ENCODE data around the gene PLA2G4D.

Gene PLA2G4D

DNA sequence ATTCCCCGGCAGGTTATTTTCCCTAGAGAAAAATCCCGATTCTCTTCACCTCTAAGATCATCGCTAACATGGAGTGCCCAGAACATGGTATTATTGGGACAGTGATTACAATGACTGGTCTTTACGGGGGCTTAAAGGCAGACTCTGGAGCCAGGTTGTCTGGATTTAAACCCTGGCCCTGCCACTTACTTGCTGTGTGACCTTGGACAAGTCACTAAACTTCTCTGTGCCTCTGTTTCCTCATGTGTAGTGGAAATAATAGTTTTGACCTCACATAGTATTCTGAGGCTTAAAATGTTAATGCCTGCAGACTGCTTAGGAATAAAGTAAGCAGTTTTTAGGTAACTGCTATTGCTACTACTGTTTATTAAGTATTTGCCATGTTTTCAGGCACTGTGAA, 4.4 kb downstream of the PLA2G4D start:
- no peak for DNase-seq (ENCODE audit: low spot score)

DNA sequence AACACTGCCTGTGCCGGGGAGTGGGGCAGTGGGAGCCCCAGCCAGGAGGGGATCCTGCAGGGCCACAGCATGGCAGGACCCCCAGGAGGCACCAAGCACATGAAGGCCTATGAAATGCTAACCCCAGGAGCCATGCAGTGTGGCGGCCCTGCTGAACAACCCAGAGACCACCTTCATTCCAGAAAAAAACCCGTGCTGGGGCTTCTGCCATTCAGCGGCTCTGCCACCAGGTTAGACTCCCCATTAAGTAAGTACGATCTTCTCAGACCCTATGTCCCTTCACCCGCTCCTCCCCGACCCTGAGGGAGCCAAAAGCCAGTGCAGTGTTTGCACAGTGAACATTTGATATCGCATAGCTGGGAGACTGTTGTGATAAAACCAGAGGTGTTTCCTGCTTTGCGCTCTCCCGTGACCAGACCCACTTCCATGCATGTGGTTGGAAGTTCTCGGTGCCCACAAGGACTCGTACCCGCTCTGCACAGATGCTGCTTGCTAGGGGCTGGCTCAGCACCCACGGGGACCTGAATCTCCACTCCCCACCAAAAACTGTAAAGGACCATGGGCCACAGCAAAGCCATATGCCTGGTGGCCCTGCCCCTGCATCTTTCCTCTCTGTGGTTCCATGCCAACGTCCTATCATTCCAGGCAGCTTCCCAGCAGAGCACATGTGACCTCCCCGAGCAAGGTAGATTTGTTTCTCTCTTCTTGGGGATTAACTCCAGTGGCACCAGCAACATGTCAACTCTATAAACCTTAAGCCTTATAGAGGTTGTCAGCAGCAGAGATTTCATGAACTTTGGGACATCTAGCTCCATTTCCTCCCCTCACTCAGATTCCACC, 5.3 kb downstream of the PLA2G4D start:
- no peak for DNase-seq (ENCODE audit: low spot score)

GRCh38 chr15:42087926-42088800, 6.2 kb downstream of the PLA2G4D start:
- no peak for DNase-seq (ENCODE audit: low spot score)

DNA sequence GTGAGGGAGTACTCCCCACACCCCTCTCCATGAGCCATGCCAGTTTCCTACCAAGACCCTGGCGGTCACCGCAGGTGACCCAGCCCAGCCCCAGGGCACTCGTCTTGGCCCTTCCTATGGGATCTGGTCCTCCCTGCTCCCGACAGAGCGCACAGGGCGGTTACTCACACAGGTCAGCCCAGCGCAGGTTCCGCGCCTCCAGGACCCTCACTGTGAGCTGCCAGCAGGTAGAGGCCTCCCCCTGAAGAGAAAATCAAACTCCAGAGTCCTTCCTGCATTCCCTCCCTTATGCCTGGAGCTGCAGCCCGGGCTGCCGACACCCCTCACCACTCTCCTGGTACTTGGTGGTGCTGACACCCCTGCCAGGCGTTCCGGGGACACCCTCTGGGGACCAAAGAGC, 6.9 kb downstream of the PLA2G4D start:
- DNase-seq (ENCODE audit: low spot score), result no peak

DNA sequence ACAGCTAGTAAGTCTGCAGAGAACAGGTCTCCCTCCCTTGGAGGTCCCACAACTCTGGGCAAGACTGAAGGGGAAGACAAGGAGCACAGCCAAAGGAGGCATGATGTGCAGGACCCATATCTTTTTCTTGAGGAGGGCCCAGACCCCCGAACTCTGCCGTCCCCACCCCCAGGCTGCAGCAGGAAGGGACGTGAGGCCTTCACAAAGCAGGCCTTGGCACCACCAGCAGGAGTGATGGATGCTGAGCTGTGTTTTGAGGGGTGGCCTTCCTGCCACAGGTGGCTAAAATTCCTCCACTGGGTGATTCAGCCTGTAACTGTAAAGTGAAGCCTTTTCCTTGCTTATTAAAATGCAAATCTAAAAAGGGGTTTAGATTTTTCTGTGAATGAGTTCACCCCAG, 8.6 kb downstream of the PLA2G4D start:
- no peak for DNase-seq (ENCODE audit: low spot score)

GRCh38 chr15:42085236-42085605, 9.1 kb downstream of the PLA2G4D start:
- no peak for DNase-seq (ENCODE audit: low spot score)

DNA sequence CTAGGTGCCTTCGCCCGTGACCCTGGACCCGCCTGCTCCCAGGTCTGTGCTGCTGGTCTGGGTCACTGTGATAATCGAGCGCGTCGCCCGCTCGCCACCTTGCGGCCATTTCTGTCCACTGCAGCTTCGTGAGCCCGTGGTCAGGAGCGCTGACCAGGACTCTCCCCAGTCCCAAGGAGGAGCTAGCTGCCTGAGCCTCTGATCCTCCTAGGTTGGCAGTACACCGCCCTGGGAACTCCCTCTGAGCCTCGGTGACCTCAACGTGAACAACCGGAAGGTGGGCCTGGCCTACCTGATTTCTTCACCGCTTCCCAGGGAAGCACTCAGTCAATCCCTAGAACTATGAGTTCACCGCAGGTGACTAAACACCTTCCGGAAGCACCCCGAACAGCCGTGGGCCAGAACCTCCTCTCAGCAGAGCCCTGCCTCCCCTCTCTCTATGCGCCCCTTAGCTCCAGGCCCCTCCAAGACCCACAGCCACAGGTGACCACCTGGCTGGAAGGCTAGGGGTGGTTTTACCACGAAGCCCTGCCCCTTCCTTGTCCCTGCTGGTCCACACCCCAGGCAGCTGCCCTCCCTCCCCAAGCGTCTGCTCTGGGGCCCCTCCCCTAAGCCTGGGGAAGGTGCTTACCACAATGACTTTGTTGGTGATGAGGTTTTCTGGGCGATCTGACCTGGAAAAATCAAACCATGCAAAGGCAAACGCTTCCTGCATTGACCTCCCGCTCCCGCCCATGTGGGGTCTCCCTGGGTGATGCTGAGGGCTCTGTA, 9.7 kb downstream of the PLA2G4D start:
- peak; percentile 34 for DNase-seq (ENCODE audit: low spot score)

DNA sequence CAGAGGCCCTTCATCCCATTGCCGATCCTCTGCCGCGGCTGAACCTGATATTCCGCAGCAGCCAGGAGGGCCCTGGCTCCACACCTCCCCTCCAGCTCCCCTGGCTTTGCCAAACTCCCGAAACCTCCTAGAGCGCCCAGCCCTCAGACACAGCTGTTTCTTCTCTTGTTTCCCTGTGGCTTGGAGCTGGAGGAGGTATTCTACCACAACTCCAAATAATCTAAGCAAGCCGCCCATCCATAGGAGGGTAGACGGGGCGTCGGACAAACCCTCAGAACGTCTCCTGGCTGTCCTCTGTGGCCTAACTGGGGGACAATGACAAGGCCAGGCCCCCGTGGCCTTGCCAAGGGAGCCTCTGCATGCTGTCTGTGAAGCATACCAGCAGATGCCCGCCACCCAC, 10.4 kb downstream of the PLA2G4D start:
- no peak for DNase-seq (ENCODE audit: low spot score)

DNA sequence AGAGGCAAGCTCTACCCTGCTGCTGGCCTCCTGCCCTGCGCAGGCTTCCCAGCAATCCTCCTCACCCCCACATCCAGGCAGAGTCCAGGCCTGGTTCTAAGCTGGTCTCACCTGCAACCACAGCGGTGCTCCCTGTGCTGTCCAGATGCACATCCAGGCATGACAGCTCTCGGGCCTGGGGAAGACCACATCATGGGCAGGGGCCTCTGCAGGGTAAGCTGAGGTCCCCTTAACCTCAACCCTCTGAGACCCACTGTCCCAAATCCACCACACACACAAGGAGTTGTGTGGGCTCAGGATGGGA, 10.8 kb downstream of the PLA2G4D start:
- DNase-seq (ENCODE audit: low spot score), result no peak

GRCh38 chr15:42082823-42083604, 11.3 kb downstream of the PLA2G4D start:
- DNase-seq (ENCODE audit: low spot score), result no peak

DNA sequence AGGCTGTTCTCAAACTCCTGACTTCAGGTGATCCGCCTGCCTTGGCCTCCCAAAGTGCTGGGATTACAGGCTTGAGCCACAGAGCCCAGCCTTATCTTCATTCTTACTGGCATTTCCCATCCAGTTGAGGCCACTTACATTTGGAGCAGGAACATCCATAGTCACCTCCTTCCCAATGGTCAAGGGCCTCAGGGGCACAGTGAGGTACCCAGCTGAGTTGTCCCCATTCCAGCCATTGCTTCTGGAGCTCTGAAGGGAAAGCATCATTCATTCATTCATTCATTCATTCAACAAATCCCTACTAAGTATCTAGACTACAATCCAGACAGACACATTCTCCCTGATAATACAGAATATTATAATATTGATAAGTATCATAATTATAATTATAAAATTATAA, 12.2 kb downstream of the PLA2G4D start:
- no peak for DNase-seq (ENCODE audit: low spot score)

DNA sequence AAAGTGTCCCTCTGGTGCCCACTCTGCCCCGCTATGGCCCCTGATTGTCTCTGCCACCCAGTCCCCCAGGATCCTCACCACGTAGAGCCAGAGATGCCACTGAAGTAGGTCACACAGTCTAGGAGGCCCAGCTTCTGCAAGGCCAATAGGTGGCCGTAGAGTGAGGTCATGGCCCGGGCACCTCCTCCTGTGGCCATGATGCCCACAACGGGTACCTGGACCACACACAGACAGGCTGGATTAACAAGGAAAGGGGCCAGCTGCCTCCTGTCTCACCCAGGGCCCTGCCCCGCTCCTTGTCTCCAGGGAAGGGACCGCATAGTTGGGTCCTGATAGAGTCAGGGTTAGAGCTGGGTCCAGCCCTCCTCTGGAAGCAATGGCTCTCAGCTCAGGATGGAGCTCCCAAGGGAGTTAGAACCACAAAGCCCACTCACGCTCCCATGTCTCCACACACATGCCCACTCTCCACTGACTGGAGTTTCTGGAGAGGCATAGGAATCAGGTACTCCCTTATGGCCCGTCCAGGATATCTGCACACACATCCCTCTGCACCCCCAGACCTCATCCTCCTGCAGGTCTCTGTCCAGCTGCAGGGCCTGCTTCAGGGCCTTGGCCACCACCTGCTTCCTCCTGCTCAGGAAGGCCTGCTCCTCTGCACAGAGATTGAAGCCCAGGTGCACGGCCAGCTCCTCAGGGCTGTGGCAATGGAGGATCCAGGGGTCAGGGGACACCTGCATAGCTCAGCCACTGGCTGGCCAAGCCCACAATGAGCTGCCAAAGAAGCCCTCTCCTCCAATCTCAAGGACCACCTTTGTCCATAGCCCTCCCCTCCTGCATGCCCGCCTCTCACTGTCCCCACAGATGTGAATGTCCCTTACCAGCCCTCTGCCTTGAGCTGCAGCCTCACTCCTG, 13.2 kb downstream of the PLA2G4D start:
- no peak for DNase-seq (ENCODE audit: low spot score)

DNA sequence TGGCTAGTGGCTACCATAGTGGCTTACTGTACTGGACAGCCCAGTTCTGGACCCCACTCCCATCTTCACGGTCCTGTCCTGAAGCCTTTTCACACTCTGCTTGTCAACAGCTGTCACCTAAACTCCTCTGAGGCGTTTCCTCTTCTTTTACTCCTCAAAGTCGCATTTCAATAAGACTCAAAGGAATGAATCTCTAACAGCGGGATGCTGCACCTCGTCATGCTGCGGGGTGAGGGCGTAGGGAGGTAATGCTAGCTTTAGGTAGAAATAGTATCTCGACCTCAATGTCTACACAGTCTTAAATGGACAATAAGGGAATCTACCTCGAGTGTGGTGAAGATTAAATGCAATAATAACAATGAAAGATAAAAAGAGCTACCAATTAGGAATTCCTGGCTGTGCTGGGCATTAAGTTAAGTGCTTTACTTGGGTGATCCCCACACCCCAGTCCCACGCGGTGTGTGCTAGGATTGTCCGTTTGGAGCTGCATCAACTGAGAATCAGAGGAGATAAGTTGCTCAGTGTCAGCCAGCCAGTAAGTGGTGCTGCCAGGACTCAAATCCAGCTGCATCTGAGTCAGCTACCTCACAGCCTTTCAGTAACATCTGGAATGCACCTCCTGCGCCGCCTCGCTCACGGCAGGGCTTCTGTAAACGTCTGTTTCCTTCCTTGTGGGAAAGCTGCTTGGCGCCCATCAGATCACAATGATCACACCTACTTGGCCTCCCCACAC, 14.0 kb downstream of the PLA2G4D start:
- DNase-seq (ENCODE audit: low spot score), result no peak

DNA sequence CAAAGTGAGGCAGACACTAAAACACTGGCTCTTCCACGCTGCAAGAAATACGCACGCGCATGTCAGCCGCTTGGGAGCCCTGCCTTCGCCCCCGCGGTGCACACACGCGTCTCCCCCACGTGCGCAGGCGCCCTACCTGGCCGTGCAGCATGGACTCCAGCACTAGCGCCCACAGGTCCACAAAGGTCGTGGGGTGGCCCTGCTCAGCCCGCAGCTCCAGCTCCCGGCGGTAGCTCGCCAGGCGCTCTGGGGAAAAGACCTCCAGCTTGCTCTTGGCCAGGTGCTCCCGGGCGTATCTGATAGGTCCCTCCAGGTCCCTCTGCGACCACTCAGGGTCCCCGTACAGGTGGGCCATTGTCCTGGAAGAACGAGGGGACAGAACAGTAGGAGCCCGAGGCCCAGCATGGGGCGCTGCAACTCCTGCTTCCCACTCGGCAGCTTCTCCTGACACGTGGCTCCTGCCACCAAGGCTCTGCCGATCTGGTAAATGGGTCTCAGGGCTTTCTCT, 14.9 kb downstream of the PLA2G4D start:
- no peak for DNase-seq (ENCODE audit: low spot score)

- no peak for DNase-seq (ENCODE audit: low spot score)
These were observed 15.5 kb downstream of the PLA2G4D start for GRCh38 chr15:42078903-42079302.

DNA sequence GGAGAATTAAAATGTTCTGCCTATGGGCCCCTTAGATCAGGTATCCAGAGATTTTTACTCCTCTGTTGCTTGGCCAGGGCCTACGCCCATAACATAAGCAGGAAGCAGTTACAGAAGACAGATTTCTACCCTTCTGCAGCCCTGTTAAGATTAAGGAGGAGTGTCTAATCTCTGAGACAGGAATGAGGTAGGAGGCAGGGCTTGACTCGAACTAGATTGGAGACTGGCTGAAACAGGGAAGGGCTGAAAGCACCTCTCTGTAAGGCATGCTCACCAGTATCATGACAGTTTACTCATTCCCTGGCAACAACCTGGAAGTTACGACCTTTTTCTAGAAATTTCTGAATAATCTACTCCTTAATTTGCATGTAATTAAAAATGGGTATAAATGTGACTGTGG, 16.7 kb downstream of the PLA2G4D start:
- no peak for DNase-seq (ENCODE audit: low spot score)

DNA sequence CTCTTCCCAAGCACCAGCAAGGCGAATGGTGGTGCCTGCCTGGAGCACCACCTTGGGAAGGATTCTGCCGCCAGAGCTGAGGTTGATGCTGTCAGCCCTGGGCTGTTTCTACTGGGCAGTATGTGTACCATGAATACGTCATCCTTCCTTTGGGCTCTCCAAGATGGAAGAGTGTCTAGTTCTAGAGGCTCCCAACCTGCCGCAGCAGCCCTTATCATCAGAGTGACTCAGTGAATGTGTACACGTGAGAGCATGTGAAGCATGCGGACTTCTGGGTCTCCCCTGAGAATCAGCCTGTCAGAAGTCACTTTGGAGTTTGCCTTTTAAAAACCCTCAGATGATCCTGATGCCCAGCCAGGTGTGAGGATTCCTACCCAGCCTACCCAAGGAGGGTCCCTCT, 20.9 kb downstream of the PLA2G4D start:
- no peak for DNase-seq (ENCODE audit: low spot score)

DNA sequence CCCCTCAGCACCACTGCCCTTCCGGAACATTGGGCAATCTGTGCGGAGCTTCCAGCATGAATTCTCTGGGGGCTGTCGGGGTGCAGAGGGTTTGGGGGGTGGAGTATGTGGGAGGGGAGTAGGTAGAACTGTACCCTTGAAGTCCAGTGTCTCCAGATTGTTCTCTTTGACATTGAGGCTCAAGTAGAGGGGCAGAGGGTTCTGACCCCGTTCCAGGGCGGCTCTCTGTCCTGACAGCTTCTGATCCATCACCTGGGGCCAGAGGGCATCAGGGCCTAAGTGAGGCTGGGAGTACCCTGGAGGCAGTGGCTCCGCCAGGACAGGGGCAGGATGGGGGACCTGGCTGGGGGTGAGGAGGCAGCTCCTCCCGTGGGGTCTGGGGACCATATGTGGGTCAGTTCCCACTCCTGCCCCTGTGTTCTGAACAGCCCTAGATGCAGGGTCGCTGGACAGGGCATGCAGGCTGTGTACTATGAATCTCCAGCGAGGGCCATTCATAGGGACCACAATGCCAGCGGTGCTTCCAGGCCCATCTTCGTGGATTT, 22.1 kb downstream of the PLA2G4D start:
- DNase-seq (ENCODE audit: low spot score), result no peak

GRCh38 chr15:42071717-42072116, 22.6 kb downstream of the PLA2G4D start:
- DNase-seq (ENCODE audit: low spot score), result no peak

GRCh38 chr15:42070976-42071350, 23.4 kb downstream of the PLA2G4D start:
- no peak for DNase-seq (ENCODE audit: low spot score)
